H1 (cell line): ENCODE measurements around the gene SHANK2.
"Not testable (repeated sequence)": the region's sequence is repeated elsewhere in the genome, so short reads cannot be mapped to it uniquely, and the experiment has no call there.

Experiments used
- ATF2 ChIP-seq: IDR thresholded peaks from 2 replicates; pipeline ENCODE4 v1.6.1; 2012; ENCODE audit warnings: low read length, inconsistent platforms
- CTCF ChIP-seq, 3 experiments: IDR thresholded peaks; 1 replicate in 2 of 3; 2 replicates in 1 of 3; pipeline versions ENCODE4 v1.5.1 to v1.6.1; 2011; ENCODE audit warnings: low read length in 3 of 3, mild to moderate bottlenecking in 3 of 3, inconsistent platforms in 2 of 3, low read depth in 1 of 3, moderate library complexity in 1 of 3; ENCODE audit not compliant: insufficient read depth in 1 of 3; ENCODE audit errors: control extremely low read depth in 1 of 3
- E2F6 ChIP-seq: IDR thresholded peaks from 2 replicates; pipeline ENCODE4 v1.6.1; 2012; ENCODE audit warnings: inconsistent platforms
- EZH2 ChIP-seq: fragments of 200-600 bp; sonication (generic); IDR thresholded peaks from 2 replicates; pipeline ENCODE4 v1.7.1; 2012; ENCODE audit warnings: low read depth, mild to moderate bottlenecking, moderate library complexity, low read length, inconsistent platforms; ENCODE audit not compliant: severe bottlenecking
- POLR2A ChIP-seq, 2 experiments: IDR thresholded peaks; 1 replicate in 1 of 2; 2 replicates in 1 of 2; pipeline ENCODE4 v1.6.1; 2011; ENCODE audit warnings: low read depth in 2 of 2, low read length in 2 of 2, mild to moderate bottlenecking in 2 of 2; ENCODE audit errors: control extremely low read depth in 1 of 2
- RAD21 ChIP-seq, 2 experiments: IDR thresholded peaks in 1 of 2; conservative IDR thresholded peaks in 1 of 2; 2 replicates each; pipeline ENCODE4 v1.6.1; 2011; ENCODE audit warnings: low read depth in 2 of 2, low read length in 2 of 2, improper control_type of control experiment in 1 of 2, inconsistent platforms in 1 of 2, mild to moderate bottlenecking in 1 of 2, moderate library complexity in 1 of 2
- SUZ12 ChIP-seq: fragments of 200-600 bp; sonication (generic); IDR thresholded peaks from 2 replicates; pipeline ENCODE4 v1.6.1; 2012; ENCODE audit warnings: mild to moderate bottlenecking, inconsistent platforms, low read length, moderate library complexity, mixed read lengths
- ZNF274 ChIP-seq: IDR thresholded peaks from 2 replicates; pipeline ENCODE4 v1.7.0; 2012; ENCODE audit warnings: low read length, borderline replicate concordance; ENCODE audit errors: extremely low read depth

GRCh38 chr11:71233896-71234852 is 18.2 kb downstream of the SHANK2 start:
- not testable (repeated sequence) for TF ChIP-seq ZNF274; SUZ12; ATF2; EZH2; CTCF (IDR thresholded peaks at IDR 0.05; ENCODE audit: control extremely low read depth in 1 of 3, insufficient read depth in 1 of 3, low read depth in 1 of 3, low read length in 3 of 3); POLR2A (IDR thresholded peaks at IDR 0.05; ENCODE audit: control extremely low read depth in 1 of 2, low read depth in 2 of 2, low read length in 2 of 2); E2F6; RAD21 (IDR thresholded peaks at IDR 0.05 in 1 of 2, conservative IDR thresholded peaks at IDR 0.05 in 1 of 2; ENCODE audit: low read depth in 2 of 2, low read length in 2 of 2)
